Measurements from ENCODE around the gene SERAC1. TPM values are rescaled to one million over a fixed set of nuclear protein-coding genes. Genes with fewer than 3 reads are reported as not detected.

The SERAC1 gene
- total RNA-seq, 4 donors from 2014 or later, result 6.5 to 15.7 (median 6.8) TPM

DNA sequence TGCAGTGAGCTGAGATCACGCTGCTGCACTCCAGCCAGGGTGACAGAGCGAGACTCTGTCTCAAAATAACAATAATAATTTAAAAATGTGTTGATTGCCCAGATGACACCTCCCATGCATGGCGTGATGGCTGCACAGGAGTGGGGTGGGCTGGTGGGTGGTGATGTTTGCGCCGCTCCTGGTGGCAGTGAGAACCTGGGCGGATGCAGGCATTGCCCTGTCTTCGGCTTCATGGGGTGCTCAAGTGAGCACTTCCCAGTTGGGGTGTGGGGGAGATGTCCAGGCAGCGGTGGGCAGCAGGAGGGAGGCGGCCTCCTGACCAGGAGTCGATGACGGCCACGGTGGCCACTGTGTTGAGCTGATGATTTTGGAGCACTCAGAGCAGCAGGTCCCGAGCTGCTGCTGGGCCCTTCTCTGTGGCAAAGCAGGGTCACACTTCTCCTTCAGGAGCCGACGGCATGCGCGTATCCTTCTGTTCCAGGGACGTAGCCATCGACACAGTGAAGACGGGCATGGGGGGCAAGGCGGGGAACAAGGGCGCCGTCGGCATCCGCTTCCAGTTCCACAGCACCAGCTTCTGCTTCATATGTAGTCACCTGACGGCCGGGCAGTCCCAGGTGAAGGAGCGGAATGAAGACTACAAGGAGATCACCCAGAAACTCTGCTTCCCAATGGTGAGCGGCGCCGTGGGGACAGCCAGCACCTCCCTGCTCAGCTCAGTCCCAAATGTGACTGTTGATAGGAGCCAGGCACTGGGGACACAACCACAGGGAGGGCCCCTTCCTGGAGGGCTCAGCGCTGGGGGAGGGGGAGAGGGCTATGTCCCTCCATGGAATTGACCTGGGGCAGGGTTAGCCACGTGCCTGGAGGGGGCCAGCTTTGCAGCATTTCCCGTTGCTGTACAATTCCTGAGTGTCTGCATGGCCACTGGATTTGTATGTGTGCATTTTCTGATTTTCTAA, 96.7 kb downstream of the SERAC1 start:
- no peaks in the 10 kb centered on the region for H3K27me3 ChIP-seq
- TF ChIP-seq, protein P1, sequence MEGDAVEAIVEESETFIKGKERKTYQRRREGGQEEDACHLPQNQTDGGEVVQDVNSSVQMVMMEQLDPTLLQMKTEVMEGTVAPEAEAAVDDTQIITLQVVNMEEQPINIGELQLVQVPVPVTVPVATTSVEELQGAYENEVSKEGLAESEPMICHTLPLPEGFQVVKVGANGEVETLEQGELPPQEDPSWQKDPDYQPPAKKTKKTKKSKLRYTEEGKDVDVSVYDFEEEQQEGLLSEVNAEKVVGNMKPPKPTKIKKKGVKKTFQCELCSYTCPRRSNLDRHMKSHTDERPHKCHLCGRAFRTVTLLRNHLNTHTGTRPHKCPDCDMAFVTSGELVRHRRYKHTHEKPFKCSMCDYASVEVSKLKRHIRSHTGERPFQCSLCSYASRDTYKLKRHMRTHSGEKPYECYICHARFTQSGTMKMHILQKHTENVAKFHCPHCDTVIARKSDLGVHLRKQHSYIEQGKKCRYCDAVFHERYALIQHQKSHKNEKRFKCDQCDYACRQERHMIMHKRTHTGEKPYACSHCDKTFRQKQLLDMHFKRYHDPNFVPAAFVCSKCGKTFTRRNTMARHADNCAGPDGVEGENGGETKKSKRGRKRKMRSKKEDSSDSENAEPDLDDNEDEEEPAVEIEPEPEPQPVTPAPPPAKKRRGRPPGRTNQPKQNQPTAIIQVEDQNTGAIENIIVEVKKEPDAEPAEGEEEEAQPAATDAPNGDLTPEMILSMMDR (IDR thresholded peaks at IDR 0.05), result no peak
- no peak for TF ChIP-seq POLR2A (IDR thresholded peaks at IDR 0.05)
- no peak overlapping the region for H3K27ac ChIP-seq
- H3K36me3 ChIP-seq, result peaks cover 0 to 56% (median 0%) of the 10 kb centered on the region in 3 donors
- peaks cover 0 to 18% (median 0%) of the 10 kb centered on the region in 4 donors for H3K4me1 ChIP-seq
- no peak overlapping the region for H3K4me3 ChIP-seq
- DNase-seq, result no peak
- no peaks in the 10 kb centered on the region for H3K9me3 ChIP-seq

DNA sequence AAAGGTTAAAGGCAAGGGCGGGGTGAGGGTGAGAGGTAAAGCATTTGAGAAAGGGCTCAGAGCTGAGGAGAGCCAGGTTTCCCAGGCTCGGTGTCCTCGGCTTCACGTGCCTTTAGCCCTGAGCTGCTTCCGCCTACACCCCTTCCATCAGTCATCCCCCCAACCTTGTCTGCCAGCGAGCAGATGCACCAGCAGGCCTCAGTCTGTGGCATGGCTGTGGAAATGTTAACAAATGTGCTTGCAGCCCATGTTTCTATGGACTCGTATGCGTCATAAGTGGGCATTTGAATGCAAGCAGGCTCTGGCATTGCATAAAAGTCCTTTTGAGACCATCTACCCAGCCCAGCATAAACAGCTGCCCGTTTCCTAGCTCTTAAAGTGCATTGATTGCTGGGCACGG, 97.5 kb downstream of the SERAC1 start:
- peak overlapping the region in 1 of 4 donors; percentile 17 for H3K27ac ChIP-seq
- TF ChIP-seq POLR2A (IDR thresholded peaks at IDR 0.05), result no peak
- TF ChIP-seq, protein P1 (IDR thresholded peaks at IDR 0.05), result no peak
- DNase-seq, result no peak
- peaks cover 0 to 18% (median 0%) of the 10 kb centered on the region in 4 donors for H3K4me1 ChIP-seq
- no peaks in the 10 kb centered on the region for H3K9me3 ChIP-seq
- H3K36me3 ChIP-seq, result peaks cover 0 to 52% (median 0%) of the 10 kb centered on the region in 3 donors
- H3K27me3 ChIP-seq, result no peaks in the 10 kb centered on the region
- H3K4me3 ChIP-seq, result no peak overlapping the region

DNA sequence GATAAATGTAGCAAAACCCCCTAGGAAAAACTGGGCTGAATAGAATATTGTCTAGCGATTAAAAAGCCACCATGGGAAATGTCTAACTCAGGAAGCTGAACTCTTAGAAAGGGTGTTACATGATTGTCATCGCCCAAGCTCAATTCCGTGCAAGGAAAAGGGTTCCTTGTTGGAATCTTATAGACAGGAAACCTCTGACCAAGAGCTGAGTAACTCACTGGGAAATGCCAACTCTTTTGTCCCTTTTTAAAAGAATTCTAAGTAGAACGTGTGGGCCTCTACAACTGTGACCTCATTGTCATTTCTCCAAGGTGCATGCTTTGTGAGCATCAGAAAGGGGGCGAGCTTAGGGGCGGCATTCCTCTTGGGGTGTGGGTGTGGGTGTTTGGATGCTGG, 98.3 kb downstream of the SERAC1 start:
- Histone ChIP-seq H3K4me1 (peaks cover 0 to 18% (median 0%) of the 10 kb centered on the region in 4 donors), H3K27ac (peak overlapping the region in 1 of 4 donors; percentile 17), H3K9me3 (no peaks in the 10 kb centered on the region), H3K36me3 (peaks cover 0 to 59% (median 0%) of the 10 kb centered on the region in 3 donors), H3K27me3 (no peaks in the 10 kb centered on the region), H3K4me3 (no peak overlapping the region)
- no peak for TF ChIP-seq POLR2A (IDR thresholded peaks at IDR 0.05)
- TF ChIP-seq, protein P1 (IDR thresholded peaks at IDR 0.05), result no peak
- DNase-seq, result no peak

DNA sequence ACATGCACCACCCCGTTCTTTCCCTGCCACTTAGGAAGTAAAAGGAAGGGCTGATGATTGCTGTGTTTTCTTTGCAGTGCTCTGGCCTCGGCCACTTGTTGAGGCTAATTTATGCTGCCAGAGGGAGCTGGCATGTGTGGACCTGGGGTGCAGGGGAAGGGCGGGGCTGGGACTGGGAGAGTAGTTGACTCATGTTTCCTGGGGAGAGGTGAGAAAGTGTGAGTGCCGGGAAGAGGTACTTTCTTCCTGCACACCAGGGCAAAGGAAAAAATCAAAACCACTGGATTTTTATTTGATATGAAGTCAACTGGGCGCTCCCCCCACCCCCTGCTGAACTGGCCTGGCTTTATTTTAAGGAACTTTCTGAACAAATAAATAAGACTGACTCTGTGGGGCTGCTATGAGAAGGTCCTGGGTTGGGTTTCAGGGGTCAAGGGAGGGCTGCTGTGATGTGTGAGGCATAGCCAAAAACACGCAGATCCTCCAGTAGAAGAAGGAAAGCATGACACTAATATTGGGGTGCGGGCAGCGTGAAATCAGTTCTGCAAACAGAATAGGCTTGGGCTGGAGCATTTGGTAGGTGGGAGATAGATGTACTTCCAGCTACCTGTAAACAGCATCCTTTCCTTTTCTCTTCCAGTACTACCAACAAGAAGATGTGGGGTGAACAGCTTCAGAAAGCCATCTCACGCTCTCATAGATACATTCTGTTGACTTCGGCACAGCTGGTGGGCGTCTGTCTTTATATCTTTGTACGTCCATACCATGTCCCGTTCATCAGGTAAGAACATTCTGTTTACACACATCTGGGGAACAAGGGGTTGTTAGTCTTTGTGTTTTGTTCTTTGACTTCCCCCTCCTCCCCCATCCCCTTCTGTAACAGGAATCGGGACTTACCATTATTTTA, 98.9 kb downstream of the SERAC1 start:
- no peak overlapping the region for H3K4me3 ChIP-seq
- peak overlapping the region in 2 of 4 donors; percentile 55 to 66 for H3K27ac ChIP-seq
- H3K4me1 ChIP-seq, result peaks cover 0 to 18% (median 0%) of the 10 kb centered on the region in 4 donors
- DNase-seq, result peak in 2 of 3 donors; percentile 82 to 84
- H3K36me3 ChIP-seq, result peaks cover 0 to 59% (median 0%) of the 10 kb centered on the region in 3 donors
- H3K9me3 ChIP-seq, result no peaks in the 10 kb centered on the region
- H3K27me3 ChIP-seq, result no peaks in the 10 kb centered on the region
- TF ChIP-seq POLR2A (IDR thresholded peaks at IDR 0.05), result no peak
- TF ChIP-seq, protein P1 (IDR thresholded peaks at IDR 0.05), result peak in 1 of 6 experiments; percentile 8

DNA sequence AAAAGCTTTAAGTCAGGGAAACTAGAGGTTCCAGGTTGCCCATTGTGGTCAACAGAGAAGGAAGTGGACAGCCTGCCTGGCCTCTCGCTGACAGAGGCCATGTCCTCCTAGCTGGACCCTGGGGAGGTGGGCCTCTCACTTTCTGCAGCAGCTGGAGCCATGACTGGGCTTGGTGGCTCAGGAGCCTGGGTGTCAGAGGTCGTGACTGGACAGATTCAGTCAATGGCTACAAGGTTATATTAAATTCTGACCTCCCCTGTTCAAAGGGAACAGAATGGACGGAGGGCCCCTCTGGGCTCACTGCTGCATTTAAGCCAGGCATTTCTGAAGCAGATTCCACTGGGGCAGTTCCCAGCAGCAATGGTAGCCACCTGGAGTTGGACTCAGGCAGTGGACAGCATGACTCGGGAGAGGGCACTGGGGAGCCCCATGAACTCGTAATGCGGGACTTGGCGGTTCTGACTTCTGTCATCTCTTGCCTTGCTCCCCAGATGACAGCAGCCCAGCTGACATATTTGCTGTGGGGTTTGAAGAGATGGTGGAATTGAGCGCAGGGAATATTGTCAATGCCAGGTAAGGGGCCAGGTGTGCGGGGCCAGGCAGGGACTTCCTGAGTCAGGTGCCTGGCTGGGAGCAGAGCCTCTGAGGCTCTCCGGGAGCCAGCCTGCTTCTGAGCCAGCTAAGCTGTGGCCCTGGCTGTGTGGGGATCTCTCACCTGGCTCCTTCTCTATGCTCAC, 99.7 kb downstream of the SERAC1 start:
- H3K4me1 ChIP-seq, result peaks cover 0 to 18% (median 0%) of the 10 kb centered on the region in 4 donors
- no peak overlapping the region for H3K4me3 ChIP-seq
- H3K9me3 ChIP-seq, result no peaks in the 10 kb centered on the region
- no peaks in the 10 kb centered on the region for H3K27me3 ChIP-seq
- DNase-seq, result no peak
- H3K27ac ChIP-seq, result peak overlapping the region in 2 of 4 donors; percentile 55 to 66
- TF ChIP-seq POLR2A (IDR thresholded peaks at IDR 0.05), result no peak
- TF ChIP-seq, protein P1 (IDR thresholded peaks at IDR 0.05), result no peak
- peaks cover 0 to 57% (median 0%) of the 10 kb centered on the region in 3 donors for H3K36me3 ChIP-seq
